A549 (cell line): ENCODE results near the gene CDK14. TPM values are rescaled to one million over a fixed set of nuclear protein-coding genes. Genes with fewer than 3 reads are reported as not detected.

Experiments
- ATAC-seq, 2 experiments: fragments of 200-7000 bp in 1 of 2; fragments of >200 bp in 1 of 2; cut with Nextera tagmentation in 1 of 2; cut with Tn5 transposase in 1 of 2; 3 replicates each; pipeline versions ENCODE4 v1.8.0 to v1.9.1; 2018 to 2020; ENCODE audit warnings: mild to moderate bottlenecking in 1 of 2, moderate library complexity in 1 of 2
- CTCF ChIA-PET: fragments of 300-600 bp; sonication (Branson Sonifier 250); formaldehyde crosslinking; extraction: SDS; loops from one replicate; lab custom pipeline; 2021; ENCODE audit warnings: antibody characterized with exemption, inconsistent platforms; lab: Yijun Ruan, JAX
- POLR2A ChIA-PET: fragments of 350-600 bp; formaldehyde crosslinking; extraction: SDS; loops from one replicate; lab custom pipeline; 2021; ENCODE audit warnings: antibody characterized with exemption, inconsistent platforms; lab: Yijun Ruan, JAX
- DNase-seq, 2 experiments: peaks; one replicate each; pipeline versions ENCODE4 v3.0.0 to v3.0.0-alpha.2; 2011 to 2016; ENCODE audit warnings: low read depth in 1 of 2, low spot score in 1 of 2
- FAIRE-seq: peaks from 2 replicates; lab custom pipeline; 2011; peaks lifted over from hg19 to GRCh38; lab: Jason Lieb, UNC
- H3K27ac ChIP-seq, 2 experiments: fragments of >200 bp; sonication (Bioruptor Twin); formaldehyde crosslinking; 3 replicates each; pipeline ENCODE4 v1.5.1; 2016 to 2017
- H3K4me1 ChIP-seq: fragments of >200 bp; sonication (Bioruptor Twin); formaldehyde crosslinking; 3 replicates; pipeline ENCODE4 v1.6.1; 2016
- H3K4me2 ChIP-seq: fragments of >200 bp; sonication (Bioruptor Twin); formaldehyde crosslinking; 3 replicates; pipeline ENCODE4 v1.6.1; 2016
- H3K4me3 ChIP-seq: fragments of >200 bp; sonication (Bioruptor Twin); formaldehyde crosslinking; 3 replicates; pipeline ENCODE4 v1.5.1; 2016
- H3K9me3 ChIP-seq: fragments of >200 bp; sonication (Bioruptor Twin); formaldehyde crosslinking; 3 replicates; pipeline ENCODE4 v1.6.1; 2016
- BHLHE40 ChIP-seq: IDR thresholded peaks from 2 replicates; pipeline ENCODE4 v1.6.1; 2012; ENCODE audit warnings: low read depth, low read length, inconsistent platforms
- CBX2 ChIP-seq: fragments of 200-600 bp; sonication (generic); IDR thresholded peaks from 2 replicates; pipeline ENCODE4 v1.6.1; 2016; ENCODE audit warnings: low read depth, mild to moderate bottlenecking, borderline replicate concordance
- CBX8 ChIP-seq: fragments of 200-600 bp; sonication (generic); IDR thresholded peaks from 2 replicates; pipeline ENCODE4 v1.6.1; 2016
- EHF ChIP-seq: fragments of 250-450 bp; sonication (Bioruptor Pico); IDR thresholded peaks from 2 replicates; pipeline ENCODE4 v1.5.0; 2020; ENCODE audit warnings: mild to moderate bottlenecking
- FOSL2 ChIP-seq, 2 experiments: fragments of 450-650 bp in 1 of 2; fragments of >200 bp in 1 of 2; sonication (Bioruptor Twin) in 1 of 2; formaldehyde crosslinking; IDR thresholded peaks; 2 replicates each; pipeline versions ENCODE4 v1.5.0 to v1.6.1; 2016 to 2020; ENCODE audit warnings: mild to moderate bottlenecking in 1 of 2, moderate library complexity in 1 of 2
- GATA3 ChIP-seq: IDR thresholded peaks from 2 replicates; pipeline ENCODE4 v1.6.1; 2012; ENCODE audit warnings: borderline replicate concordance
- KDM1A ChIP-seq: fragments of 200-600 bp; sonication (generic); IDR thresholded peaks from 2 replicates; pipeline ENCODE4 v1.6.1; 2016; ENCODE audit warnings: low read depth, mild to moderate bottlenecking
- MYC ChIP-seq: IDR thresholded peaks from 2 replicates; pipeline ENCODE4 v1.6.1; 2012; ENCODE audit warnings: mild to moderate bottlenecking, inconsistent platforms, low read length, improper control_type of control experiment, borderline replicate concordance
- NPAS2 ChIP-seq: fragments of 250-450 bp; sonication (Bioruptor Pico); IDR thresholded peaks from 2 replicates; pipeline ENCODE4 v1.8.0; 2022; ENCODE audit warnings: mild to moderate bottlenecking, moderate library complexity, borderline replicate concordance
- NR3C1 ChIP-seq: fragments of >200 bp; sonication (Bioruptor Twin); formaldehyde crosslinking; IDR thresholded peaks from 3 replicates; pipeline ENCODE4 v1.6.1; 2017
- POLR2A ChIP-seq: IDR thresholded peaks from 2 replicates; pipeline ENCODE4 v1.6.1; 2012; ENCODE audit warnings: mild to moderate bottlenecking, low read length
- POLR2AphosphoS2 ChIP-seq: conservative IDR thresholded peaks from 2 replicates; pipeline ENCODE4 v1.6.1; 2012; ENCODE audit warnings: low read length, improper control_type of control experiment, inconsistent platforms
- RARB ChIP-seq: fragments of 250-450 bp; sonication (Bioruptor Pico); IDR thresholded peaks from 2 replicates; pipeline ENCODE4 v1.8.0; 2021; ENCODE audit warnings: mild to moderate bottlenecking, moderate library complexity
- RCOR1 ChIP-seq: fragments of 150-350 bp; IDR thresholded peaks from 2 replicates; pipeline ENCODE4 v1.6.1; 2014; ENCODE audit warnings: antibody characterized with exemption, low read length, low read depth
- RFX5 ChIP-seq: fragments of 450-650 bp; IDR thresholded peaks from 2 replicates; pipeline ENCODE4 v1.7.1; 2014; ENCODE audit warnings: antibody characterized with exemption, mild to moderate bottlenecking, moderate library complexity
- RNF2 ChIP-seq: fragments of 200-600 bp; sonication (generic); IDR thresholded peaks from 2 replicates; pipeline ENCODE4 v1.6.1; 2016; ENCODE audit warnings: low read depth, mild to moderate bottlenecking, antibody characterized with exemption, moderate library complexity, borderline replicate concordance
- SREBF2 ChIP-seq: fragments of 450-650 bp; IDR thresholded peaks from 2 replicates; pipeline ENCODE4 v1.6.1; 2014; ENCODE audit warnings: mild to moderate bottlenecking, moderate library complexity
- TP53 ChIP-seq: fragments of 250-450 bp; sonication (Bioruptor Pico); IDR thresholded peaks from 2 replicates; pipeline ENCODE4 v1.5.0; 2021; ENCODE audit warnings: mild to moderate bottlenecking, moderate library complexity
- WGBS: methylation state at CpG from one replicate; pipeline ENCODE4 v1.1.6; 2017; ENCODE audit errors: missing lambda C conversion rate; 5-methylcytosine and 5-hydroxymethylcytosine counted together
- polyA plus RNA-seq, 4 experiments: library from polyadenylated mRNA; depleted of rRNA in 3 of 4; stranded (reverse); fragments of >200 nt; fragmentation: RNase III in 1 of 4; extraction: RNeasy Plus Mini Kit Qiagen cat#74134 plus additional on column Dnase treatment in 1 of 4; gene quantifications; 2 replicates in 3 of 4; 3 replicates in 1 of 4; pipeline ENCODE4 v1.2.3, GENCODE V29; 2011 to 2017
- TF ChIP-seq, protein P1 (sequence below): fragments of 250-450 bp; sonication (Bioruptor Pico); IDR thresholded peaks from 2 replicates; pipeline ENCODE4 v1.5.0; 2020; ENCODE audit warnings: low read depth, mild to moderate bottlenecking, moderate library complexity
- TF ChIP-seq, protein P2 (sequence below): fragments of 450-650 bp; IDR thresholded peaks from 2 replicates; pipeline ENCODE4 v1.6.1; 2014; ENCODE audit warnings: antibody characterized with exemption
- TF ChIP-seq, protein P3 (sequence below): IDR thresholded peaks from 2 replicates; pipeline ENCODE4 v1.6.1; 2012
- TF ChIP-seq, protein P4 (sequence below): fragments of >200 bp; sonication (Bioruptor Twin); formaldehyde crosslinking; IDR thresholded peaks from 3 replicates; pipeline ENCODE4 v1.5.1; 2016

The CDK14 gene
- polyA plus RNA-seq, 2 of the 4 experiments (the other 2 are of a cell fraction), result 0.21 to 0.23 TPM

DNA sequence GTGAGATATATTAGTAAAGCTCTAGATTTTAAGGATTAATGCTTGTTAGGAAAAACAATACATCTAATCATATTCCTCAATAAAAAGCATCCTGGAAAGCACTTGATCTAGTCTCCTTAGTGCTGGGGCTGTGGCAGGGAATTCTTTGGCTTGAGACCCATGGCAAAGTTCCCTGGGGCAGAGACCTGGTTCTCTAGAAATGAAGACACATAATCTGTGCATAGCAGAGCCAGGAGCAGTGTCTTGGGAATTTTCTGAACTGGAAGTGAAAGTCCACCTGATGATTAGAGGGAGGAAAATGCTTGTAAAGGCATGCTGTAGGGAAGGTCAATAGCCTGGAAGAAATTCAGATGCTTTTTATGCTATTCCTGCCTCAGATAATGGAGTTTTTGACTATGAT is 247.4 kb downstream of the CDK14 start:
- POLR2A ChIA-PET, result no interaction called here
- no peak for DNase-seq
- FAIRE-seq, result no peak
- H3K4me2 ChIP-seq, result no peak overlapping the region
- H3K4me3 ChIP-seq, result no peak overlapping the region
- no peak overlapping the region for H3K27ac ChIP-seq
- CTCF ChIA-PET, result no interaction called here
- H3K4me1 ChIP-seq, result no peaks in the 10 kb centered on the region
- ATAC-seq, result no peak
- TF ChIP-seq, protein P1, sequence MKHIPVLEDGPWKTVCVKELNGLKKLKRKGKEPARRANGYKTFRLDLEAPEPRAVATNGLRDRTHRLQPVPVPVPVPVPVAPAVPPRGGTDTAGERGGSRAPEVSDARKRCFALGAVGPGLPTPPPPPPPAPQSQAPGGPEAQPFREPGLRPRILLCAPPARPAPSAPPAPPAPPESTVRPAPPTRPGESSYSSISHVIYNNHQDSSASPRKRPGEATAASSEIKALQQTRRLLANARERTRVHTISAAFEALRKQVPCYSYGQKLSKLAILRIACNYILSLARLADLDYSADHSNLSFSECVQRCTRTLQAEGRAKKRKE, result no peak
- H3K9me3 ChIP-seq, result no peaks in the 10 kb centered on the region

DNA sequence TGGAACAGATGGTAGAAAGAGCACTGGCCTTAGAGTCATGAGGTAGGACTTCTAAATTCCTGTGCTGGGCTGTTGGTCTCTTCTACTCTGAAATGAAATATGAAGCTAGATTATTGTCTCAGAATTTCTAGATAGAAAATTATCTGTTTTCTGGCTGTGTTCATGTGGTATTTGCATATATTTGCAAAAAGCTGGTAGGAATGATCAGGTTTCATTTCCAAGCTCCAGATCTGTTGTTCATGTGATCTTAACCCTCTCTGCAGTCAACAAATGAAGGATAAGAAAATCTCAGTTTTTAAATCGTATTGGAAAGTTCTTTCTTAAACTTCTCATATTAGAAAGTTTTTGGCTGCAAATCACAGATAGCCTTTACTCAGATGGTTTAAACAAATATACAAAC is 248.3 kb downstream of the CDK14 start:
- WGBS, result 8% methylated on average over 1 of the region's 1 CpG
- Histone ChIP-seq H3K4me3 (no peak overlapping the region), H3K4me1 (no peaks in the 10 kb centered on the region), H3K4me2 (no peak overlapping the region), H3K9me3 (no peaks in the 10 kb centered on the region), H3K27ac (no peak overlapping the region)
- ChIA-PET CTCF (no interaction called here), POLR2A (no interaction called here)
- TF ChIP-seq KDM1A (no peak), CBX2 (no peak), GATA3 (no peak), RFX5 (no peak), POLR2AphosphoS2 (no peak), MYC (no peak), NPAS2 (CRISPR knock-in tag) (no peak), RCOR1 (no peak), FOSL2 (IDR thresholded peaks at IDR 0.05) (no peak), FOSL2 (CRISPR knock-in tag; IDR thresholded peaks at IDR 0.05) (no peak), RNF2 (no peak), CBX8 (no peak), SREBF2 (no peak), NR3C1 (no peak)
- TF ChIP-seq, protein P2, sequence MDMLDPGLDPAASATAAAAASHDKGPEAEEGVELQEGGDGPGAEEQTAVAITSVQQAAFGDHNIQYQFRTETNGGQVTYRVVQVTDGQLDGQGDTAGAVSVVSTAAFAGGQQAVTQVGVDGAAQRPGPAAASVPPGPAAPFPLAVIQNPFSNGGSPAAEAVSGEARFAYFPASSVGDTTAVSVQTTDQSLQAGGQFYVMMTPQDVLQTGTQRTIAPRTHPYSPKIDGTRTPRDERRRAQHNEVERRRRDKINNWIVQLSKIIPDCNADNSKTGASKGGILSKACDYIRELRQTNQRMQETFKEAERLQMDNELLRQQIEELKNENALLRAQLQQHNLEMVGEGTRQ, result no peak
- TF ChIP-seq, protein P3, sequence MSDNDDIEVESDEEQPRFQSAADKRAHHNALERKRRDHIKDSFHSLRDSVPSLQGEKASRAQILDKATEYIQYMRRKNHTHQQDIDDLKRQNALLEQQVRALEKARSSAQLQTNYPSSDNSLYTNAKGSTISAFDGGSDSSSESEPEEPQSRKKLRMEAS, result no peak
- no peak for DNase-seq
- no peak for FAIRE-seq
- no peak for ATAC-seq

DNA sequence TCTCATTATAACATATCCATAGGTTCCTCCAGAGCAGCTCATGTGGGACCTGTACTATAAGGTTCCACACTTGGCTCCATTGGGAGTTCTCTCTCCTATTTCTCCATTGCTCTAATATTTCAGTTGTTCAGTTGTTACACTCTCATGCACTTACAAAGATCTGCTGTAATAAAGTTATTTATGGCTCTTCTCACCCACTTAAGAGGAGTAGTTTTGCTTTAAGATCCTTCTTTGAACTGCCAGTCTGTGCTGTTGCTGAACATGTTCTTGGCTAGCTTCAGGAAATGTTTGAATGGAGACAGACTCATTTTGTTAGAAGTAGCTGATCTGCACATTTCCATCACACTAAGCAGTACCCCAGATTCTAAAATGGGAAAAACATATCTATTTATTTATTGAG is 250.1 kb downstream of the CDK14 start:
- CTCF ChIA-PET, result no interaction called here
- no peak for TF ChIP-seq POLR2A
- TF ChIP-seq, protein P4, sequence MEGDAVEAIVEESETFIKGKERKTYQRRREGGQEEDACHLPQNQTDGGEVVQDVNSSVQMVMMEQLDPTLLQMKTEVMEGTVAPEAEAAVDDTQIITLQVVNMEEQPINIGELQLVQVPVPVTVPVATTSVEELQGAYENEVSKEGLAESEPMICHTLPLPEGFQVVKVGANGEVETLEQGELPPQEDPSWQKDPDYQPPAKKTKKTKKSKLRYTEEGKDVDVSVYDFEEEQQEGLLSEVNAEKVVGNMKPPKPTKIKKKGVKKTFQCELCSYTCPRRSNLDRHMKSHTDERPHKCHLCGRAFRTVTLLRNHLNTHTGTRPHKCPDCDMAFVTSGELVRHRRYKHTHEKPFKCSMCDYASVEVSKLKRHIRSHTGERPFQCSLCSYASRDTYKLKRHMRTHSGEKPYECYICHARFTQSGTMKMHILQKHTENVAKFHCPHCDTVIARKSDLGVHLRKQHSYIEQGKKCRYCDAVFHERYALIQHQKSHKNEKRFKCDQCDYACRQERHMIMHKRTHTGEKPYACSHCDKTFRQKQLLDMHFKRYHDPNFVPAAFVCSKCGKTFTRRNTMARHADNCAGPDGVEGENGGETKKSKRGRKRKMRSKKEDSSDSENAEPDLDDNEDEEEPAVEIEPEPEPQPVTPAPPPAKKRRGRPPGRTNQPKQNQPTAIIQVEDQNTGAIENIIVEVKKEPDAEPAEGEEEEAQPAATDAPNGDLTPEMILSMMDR, result no peak
- no peak for TF ChIP-seq BHLHE40
- no peak for TF ChIP-seq EHF (CRISPR knock-in tag)
- TF ChIP-seq RARB (CRISPR knock-in tag), result no peak
- TF ChIP-seq NPAS2 (CRISPR knock-in tag), result no peak
- TF ChIP-seq POLR2AphosphoS2, result no peak
- no peak for TF ChIP-seq TP53 (CRISPR knock-in tag)
- no peak overlapping the region for H3K4me2 ChIP-seq
- DNase-seq (no peak), FAIRE-seq (no peak), ATAC-seq (no peak)
- no peak overlapping the region for H3K27ac ChIP-seq
- POLR2A ChIA-PET, result no interaction called here
- H3K4me3 ChIP-seq, result no peak overlapping the region
- no peaks in the 10 kb centered on the region for H3K9me3 ChIP-seq
- no peaks in the 10 kb centered on the region for H3K4me1 ChIP-seq
